Endometrial microvascular endothelial cells (primary cell): ENCODE data around the gene ZBTB47. TPM values are rescaled to one million over a fixed set of nuclear protein-coding genes. Genes with fewer than 3 reads are reported as not detected.

Experiments
- in situ Hi-C: cut with HindIII; loops from 2 replicates; pipeline ENCODE4 v1.10.0; 2017; ENCODE audit warnings: low sequenced_read_pairs, low pct_unique_long_range_greater_than_20kb; ENCODE audit errors: inconsistent ontology term
- total RNA-seq: library from RNA; depleted of rRNA; stranded (reverse); fragments of >200 nt; gene quantifications from one replicate; pipeline ENCODE4 v1.2.3, GENCODE V29; 2015; ENCODE audit errors: inconsistent ontology term

The ZBTB47 gene
- total RNA-seq: 10.9 TPM

DNA sequence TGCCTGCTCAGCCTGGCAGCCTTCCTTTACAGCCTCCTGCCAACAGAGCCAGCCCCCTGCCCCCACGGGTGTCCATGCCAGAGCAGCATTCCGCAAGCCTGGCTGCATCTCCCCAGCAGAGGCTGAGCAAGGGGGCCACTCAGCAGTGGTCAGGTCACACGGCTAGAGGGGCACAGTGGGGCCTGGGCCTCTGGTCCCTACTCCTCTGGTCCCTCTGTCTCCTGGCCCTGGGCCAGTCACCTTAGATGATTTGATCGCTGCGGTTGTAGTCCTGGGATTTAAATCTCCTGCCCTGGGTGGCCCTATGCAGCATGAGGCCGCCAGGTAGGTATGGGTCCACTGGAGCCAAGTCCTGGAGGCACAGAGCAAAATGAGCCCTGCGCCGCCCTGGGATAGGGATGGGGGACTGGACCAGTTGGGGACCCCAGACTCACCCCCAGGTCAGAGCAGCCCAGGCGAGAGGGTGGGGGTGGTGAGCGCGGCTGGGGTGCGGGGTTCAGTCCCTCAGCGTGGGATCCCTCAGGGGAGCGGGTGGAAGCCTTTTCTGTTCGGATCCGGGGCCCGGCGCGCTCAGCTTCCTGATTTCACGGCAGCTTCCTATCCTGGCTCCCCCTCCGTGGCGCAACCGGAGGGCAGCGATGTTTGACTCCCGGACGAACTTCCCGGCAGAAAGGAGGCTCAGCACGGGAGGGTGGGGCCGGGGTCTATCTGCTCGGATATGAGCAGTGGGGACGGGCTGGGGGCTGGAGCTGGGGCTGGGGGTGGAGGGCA lies at the start of gene ZBTB47:
Gene ZBTB47 (plus strand): TSS at position 138 of the 771 bp plus-strand sequence. CDS start 4,659 bp downstream, outside the sequence.
- in situ Hi-C loops: no loop called here

DNA sequence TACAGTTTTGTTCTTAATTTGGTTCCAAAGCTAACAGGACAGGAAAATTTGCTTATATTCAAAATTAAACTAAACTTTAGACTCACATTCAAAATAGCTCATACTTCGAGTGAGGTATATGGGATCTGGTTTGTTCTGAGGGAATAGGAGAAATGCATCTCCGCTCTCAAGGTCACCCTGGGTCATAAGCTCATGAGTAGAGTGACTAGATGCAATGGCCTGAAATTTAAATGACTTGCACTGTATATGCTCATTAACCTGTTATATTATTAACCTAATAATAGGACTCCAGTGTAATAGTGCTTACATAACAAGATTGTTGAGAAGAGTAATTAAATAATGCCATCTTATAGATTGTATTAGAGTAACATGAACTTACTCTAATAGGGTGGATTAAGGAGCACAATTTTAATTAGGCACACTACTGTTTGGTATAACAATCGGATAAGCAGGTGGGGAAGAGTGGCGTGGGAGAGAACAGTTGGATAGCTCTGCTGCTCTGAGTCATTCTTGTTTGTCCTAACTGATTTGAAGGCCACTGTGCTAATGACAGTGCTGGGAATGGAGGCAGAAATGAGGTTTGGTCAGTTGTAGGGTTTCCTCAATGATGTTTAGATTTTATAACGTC lies 47.8 kb upstream of the ZBTB47 start:
- in situ Hi-C loops: no loop called here

DNA sequence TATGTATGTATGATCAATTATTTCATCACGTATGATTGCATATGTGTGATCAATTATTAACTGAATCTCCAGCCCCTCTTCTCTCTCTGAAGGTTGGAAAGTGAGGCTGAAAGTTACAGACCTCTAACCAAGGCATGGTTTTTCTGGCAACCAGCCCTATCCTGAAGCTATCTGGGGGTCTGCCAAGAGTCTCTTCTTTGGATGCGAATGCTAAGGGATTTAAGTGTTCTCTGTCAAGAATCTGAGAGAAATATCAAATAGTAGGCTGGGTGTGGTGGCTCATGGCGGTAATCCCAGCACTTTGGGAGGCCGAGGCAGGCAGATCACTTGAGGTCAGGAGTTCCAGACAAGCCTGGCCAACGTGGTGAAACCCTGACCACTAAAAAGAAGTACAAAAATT lies 44.9 kb upstream of the ZBTB47 start:
- in situ Hi-C loops: no loop called here

DNA sequence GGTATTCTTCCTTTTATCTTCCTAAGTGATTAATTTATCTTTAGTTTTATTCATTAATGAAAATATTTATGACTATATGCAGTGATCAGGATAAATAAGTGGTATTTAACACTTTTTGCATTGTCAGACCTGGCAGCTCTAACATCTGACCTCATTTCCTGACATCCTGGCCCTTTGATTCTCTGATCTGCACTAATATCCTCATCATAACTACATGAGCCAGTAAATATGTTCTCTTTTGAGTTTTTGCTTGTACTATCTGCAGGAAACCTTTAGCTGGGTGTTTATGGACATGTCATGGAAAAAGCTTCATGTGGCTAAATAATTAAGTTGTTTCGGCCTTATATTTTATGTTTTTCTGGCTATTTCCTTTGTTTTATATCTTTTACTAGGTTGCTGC lies 42.5 kb upstream of the ZBTB47 start:
- in situ Hi-C loops: no loop called here

DNA sequence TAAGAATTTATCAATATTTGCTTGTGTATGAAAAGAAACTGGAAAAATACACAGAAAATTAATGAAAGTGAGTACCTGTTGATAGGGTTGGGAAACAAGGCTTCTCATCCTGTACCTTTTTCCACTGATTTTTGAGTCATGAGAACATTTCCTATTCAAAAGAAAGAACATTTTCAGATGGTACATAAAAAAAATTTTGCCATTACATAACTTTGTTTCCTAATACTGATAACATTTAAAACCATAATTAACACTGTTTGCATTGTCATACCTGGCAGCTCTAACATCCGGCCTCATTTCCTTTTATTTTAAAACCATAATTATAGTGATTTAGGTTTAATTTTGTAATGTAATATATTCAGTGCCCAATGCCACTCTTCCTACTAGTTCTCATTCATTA lies 41.3 kb upstream of the ZBTB47 start:
- in situ Hi-C loops: no loop called here

DNA sequence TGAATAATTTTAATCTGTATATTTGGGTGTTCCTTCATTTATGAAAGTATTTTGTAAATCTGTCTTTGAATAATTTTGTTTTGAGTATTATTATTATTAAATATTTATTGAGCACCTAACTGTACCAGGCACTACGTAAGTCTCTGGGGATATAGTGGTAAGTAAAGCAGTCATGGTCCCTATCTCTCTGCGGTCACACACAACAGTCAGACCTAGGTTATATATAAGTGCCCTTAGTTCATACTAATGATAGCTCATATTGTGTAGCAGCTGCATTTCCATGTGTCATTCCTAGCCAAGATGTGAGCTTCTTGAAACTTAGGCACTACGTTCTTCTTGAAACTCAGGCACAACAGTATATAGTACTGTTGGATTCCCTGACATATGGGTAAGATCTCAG lies 40.6 kb upstream of the ZBTB47 start:
- in situ Hi-C loops: no loop called here

DNA sequence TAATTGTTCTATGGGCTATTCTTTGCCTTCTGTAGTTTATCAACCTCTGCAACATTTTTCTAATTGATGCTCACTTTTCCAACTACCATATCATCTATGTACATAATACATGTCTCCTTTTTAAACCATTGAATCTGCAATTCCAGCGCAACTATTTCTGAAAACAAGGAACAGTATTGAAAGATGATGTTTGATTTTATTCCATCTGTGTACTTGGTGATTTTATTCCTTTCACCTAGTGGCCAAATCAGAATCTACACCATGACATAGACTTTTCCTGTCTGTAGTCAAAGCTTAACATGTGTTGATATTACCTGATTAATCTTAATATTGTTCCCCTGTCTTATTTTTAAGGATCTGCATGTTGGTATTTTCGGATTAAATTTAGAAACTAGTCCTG lies 40.0 kb upstream of the ZBTB47 start:
- in situ Hi-C loops: no loop called here

DNA sequence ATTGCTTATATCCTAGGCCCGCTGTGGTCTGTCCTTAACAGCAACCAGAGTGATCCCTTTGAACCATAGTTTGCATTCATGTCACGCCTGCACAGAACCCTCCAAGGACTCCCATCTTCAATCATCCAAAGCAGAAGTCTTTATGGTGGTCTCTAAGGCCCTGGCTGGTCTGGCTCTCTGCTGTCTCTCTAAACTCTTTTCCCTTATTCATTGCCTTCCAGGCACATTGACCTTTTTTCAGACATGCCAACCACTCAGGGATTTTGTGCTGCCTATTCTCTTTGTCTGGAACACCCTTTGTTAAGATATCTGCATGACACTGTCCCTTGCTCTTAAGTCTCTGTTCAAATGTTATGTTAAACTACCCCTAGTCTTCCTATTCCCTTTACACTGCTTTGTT lies 21.9 kb upstream of the ZBTB47 start:
- in situ Hi-C loops: no loop called here

DNA sequence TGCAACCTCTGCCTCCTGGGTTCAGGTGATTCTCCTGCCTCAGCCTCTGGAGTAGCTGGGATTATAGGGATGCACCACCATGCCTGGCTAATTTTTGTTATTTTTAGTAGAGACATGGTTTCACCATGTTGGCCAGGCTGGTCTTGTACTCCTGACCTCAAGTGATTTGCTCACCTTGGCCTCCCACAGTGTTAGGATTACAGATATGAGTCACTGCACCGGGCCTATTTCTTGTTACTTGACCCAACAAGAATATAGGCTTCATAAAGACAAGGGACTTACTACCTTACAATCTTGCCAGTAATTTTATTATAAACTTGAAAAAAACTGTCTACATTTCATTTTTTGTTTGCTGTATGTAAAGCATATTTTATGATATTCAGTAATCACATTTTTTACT lies 21.4 kb upstream of the ZBTB47 start:
- in situ Hi-C loops: no loop called here

DNA sequence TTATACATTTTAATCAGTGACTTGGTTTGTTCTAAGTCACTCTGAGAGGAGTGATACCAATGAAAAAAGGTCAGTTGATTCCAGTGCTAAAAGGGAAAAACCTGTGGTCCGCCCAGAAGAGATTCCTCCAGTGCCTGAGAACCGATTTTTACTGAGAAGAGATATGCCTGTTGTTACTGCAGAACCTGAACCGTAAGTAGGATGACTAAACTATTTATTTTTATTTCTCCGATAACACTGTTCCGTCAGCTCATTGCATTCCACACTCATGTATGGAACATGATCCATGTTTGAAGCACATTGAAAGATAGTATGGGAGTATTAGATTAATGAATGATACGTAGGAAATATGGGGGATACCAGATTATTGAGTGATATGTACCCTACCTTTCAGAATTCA lies 20.0 kb upstream of the ZBTB47 start:
- in situ Hi-C loops: no loop called here

DNA sequence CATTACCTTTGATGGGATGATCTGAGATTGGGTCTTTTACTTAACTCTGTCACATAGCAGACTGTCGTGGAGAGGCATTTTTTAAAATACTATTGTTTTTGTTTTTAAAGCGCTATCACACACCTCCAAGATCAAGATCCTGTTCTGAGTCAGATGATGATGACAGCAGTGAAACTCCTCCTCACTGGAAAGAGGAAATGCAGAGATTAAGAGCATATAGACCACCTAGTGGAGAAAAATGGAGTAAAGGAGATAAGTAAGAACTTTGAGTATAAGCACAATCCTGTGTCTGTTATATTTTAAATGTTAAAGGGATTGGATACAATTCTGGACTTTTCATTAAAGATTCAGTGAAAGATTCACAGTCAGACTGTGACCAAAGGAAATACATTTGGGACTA lies 18.4 kb upstream of the ZBTB47 start:
- in situ Hi-C loops: no loop called here

DNA sequence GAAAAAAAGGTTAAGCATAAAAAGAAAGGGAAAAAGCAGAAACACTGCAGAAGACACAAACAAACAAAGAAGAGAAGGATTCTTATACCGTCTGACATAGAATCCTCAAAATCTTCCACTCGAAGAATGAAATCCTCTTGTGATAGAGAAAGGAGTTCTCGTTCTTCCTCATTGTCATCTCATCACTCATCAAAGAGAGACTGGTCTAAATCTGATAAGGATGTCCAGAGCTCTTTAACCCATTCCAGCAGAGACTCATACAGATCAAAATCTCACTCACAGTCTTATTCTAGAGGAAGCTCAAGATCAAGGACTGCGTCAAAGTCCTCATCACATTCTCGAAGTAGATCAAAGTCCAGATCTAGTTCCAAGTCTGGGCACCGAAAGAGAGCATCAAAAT lies 16.5 kb upstream of the ZBTB47 start:
- in situ Hi-C loops: no loop called here

DNA sequence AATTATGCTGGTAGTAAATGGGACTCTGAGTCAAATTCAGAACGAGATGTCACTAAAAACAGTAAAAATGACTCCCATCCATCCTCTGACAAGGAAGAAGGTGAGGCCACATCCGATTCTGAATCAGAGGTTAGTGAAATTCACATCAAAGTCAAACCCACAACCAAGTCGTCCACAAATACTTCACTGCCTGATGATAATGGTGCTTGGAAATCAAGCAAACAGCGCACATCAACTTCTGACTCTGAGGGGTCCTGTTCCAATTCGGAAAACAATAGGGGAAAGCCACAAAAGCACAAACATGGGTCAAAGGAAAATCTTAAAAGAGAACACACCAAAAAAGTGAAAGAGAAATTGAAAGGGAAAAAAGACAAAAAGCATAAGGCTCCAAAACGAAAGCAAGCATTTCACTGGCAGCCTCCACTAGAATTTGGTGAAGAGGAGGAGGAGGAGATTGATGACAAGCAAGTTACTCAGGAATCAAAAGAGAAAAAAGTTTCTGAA lies 15.1 kb upstream of the ZBTB47 start:
- in situ Hi-C loops: no loop called here

DNA sequence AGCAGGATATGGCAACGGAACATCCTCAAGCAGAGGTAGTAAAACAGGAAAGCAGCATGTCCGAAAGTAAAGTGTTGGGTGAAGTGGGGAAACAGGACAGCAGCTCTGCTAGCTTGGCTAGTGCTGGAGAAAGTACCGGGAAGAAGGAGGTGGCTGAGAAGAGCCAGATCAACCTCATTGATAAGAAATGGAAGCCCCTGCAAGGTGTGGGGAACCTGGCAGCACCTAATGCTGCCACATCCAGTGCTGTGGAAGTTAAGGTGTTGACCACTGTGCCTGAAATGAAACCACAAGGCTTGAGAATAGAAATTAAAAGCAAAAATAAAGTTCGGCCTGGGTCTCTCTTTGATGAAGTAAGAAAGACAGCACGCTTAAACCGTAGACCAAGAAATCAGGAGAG lies 14.3 kb upstream of the ZBTB47 start:
- in situ Hi-C loops: no loop called here

DNA sequence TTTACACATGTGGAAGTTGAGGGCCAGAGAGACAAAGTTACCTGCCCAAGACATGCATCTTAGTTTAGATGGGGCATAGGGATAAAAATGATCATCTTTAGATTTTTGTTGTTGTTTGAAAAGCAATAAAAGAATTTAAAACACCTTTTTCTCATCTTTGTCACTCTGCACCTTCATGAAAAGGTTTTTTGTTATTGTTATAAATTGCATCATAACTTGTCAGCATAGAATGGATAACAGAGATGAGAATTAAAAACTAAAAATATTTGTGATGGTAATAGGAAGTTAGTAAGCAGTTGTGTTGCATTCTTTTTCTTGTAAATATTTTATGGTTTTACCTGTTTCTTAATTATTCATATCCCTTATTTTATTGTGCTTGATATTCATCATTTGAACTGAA lies 13.4 kb upstream of the ZBTB47 start:
- in situ Hi-C loops: no loop called here

DNA sequence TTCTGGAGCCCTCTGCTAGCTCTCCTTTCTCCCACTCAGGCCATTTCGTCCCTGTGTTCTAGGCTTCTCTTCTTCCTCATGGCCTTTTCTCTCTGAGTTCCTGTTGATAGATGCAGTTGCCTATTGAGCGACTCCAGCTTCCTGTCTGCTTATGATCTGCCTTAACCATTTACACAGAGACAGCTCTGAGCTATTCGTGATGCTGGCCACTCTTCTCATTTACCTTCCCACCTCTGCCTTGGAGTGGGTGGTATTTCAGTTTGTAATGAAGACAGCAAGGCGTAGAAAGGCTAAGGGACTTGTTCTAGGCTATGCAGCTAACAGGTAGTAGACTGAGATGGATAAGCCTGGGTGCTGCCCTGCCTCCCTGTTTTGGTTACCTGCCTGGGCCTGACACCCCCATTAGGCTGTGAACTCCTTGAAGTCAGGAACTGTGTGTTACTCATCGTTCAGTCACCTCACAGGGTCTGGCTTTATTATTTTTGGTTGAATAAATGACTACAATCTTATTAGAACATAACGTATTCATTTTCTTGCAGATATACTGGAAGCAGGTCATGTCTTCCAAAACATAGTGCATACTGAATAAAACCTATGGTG lies 12.6 kb upstream of the ZBTB47 start:
- in situ Hi-C loops: no loop called here

DNA sequence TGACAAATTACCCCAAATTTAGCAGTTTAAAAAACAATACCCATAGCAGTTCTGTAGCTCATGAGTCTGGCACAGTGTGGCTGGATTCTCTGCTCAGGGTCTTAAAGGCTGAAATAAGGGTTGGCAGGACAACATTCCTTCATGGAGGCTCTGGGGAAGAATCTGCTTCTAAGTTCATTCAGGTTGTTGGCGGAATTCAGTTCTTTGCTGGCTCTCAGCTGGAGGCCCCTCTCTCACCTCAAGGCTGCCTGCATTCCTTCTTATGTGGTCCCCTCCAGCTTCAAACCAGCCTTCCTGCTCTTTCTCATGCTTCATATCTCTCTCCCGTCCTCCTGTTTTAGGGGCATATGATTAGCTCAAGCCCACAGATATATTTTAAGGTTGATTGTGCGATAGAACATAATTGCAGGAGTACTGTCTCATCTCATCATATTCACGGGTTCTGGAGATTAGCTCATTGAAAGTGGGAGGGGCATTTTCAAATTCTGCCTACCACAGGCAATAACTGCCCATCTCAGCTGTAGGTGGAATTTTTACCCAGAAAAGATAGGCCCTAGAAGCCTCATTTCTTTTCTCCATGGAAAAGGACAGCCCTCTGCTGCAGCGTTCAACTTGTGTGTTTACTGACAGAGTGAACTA lies 5.6 kb upstream of the ZBTB47 start:
- in situ Hi-C loops: no loop called here

DNA sequence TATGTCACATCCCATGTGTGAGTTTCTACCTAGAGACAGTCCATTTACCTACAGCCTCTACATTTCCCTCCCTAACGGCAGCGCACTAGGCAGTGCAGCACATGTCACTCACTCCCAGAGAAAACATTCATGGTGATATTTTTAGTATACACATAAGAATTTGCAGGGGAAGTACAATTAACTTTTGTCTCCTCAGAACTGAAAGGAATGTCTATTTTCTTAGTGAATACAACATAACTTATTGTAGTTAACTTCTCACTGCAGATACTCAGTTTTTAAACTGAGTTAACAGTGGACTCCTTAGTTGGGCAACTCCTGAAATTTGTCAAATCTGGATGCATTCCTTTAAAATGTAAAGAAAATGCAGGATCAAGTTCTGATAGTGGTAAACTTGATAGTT lies 4.5 kb upstream of the ZBTB47 start:
- in situ Hi-C loops: no loop called here

DNA sequence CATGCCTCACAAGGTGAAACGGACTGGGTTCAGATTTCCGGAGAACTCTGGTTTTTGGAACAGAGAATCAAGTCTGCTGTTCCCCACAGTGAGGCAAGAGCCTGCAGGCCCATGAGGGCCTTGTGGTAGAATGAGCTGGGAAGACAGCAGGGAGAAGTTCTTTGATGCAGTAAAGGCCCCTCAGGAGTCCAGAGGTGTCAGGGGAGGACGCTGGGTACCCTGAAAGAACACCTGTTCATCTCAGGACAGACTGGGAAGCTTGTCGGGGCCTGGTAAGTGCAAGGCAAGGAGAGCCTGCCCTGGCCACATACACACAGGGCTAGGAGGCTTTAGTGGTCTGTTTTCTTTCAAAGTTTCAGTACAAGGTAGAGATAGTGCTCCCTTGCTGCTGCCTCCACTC lies 3.7 kb upstream of the ZBTB47 start:
- in situ Hi-C loops: no loop called here
